Activated T-cell treated with anti-CD3 and anti-CD28 coated beads, Interleukin-2, amount 50 U/mL, for 1 hour (primary cell): Measurements from ENCODE around the gene ALDOA.

Experiments
- DNase-seq: peaks from one replicate; pipeline ENCODE4 v3.0.0-alpha.2; 2020

ALDOA gene

GRCh38 chr16:30046178-30046577 is 19.4 kb upstream of the ALDOA start:
- no peak for DNase-seq

GRCh38 chr16:30046588-30046987 is 19.0 kb upstream of the ALDOA start:
- no peak for DNase-seq

- DNase-seq, result no peak
Measured at GRCh38 chr16:30049871-30050270, 15.7 kb upstream of the ALDOA start.

GRCh38 chr16:30051518-30051917 is 14.0 kb upstream of the ALDOA start:
- DNase-seq, result no peak

- DNase-seq, result peak; percentile 85
Measured at GRCh38 chr16:30052671-30053372, 12.7 kb upstream of the ALDOA start.

- no peak for DNase-seq
Measured at GRCh38 chr16:30053376-30054015, 12.1 kb upstream of the ALDOA start.

GRCh38 chr16:30054451-30054850 is 11.1 kb upstream of the ALDOA start:
- no peak for DNase-seq

- peak; percentile 59 for DNase-seq
Measured at GRCh38 chr16:30054959-30055553, 10.5 kb upstream of the ALDOA start.

GRCh38 chr16:30060346-30060745 is 5.2 kb upstream of the ALDOA start:
- DNase-seq, result no peak

GRCh38 chr16:30060836-30061554 is 4.6 kb upstream of the ALDOA start:
- DNase-seq, result no peak

- DNase-seq, result no peak
Measured at GRCh38 chr16:30063278-30063892, 2.2 kb upstream of the ALDOA start.

- DNase-seq, result peak; percentile 69
Measured at GRCh38 chr16:30063893-30064728, 1.4 kb upstream of the ALDOA start.

- no peak for DNase-seq
Measured at GRCh38 chr16:30064729-30065101, 845 bp upstream of the ALDOA start.

- no peak for DNase-seq
Measured at GRCh38 chr16:30065943-30066760, 592 bp downstream of the ALDOA start.

GRCh38 chr16:30066761-30067583 is 1.4 kb downstream of the ALDOA start:
- no peak for DNase-seq

- no peak for DNase-seq
Measured at GRCh38 chr16:30067584-30067916, 2.0 kb downstream of the ALDOA start.

- DNase-seq, result no peak
Measured at GRCh38 chr16:30068333-30068732, 2.8 kb downstream of the ALDOA start.

GRCh38 chr16:30068750-30069610 is 3.4 kb downstream of the ALDOA start:
- peak; percentile 74 for DNase-seq

- no peak for DNase-seq
Measured at GRCh38 chr16:30069611-30070462, 4.3 kb downstream of the ALDOA start.
